Measurements from ENCODE around the gene ERFE.

The ERFE gene

GRCh38 chr2:238157506-238158017, 1.2 kb upstream of the ERFE start:
- DNase-seq, result no peak

DNA sequence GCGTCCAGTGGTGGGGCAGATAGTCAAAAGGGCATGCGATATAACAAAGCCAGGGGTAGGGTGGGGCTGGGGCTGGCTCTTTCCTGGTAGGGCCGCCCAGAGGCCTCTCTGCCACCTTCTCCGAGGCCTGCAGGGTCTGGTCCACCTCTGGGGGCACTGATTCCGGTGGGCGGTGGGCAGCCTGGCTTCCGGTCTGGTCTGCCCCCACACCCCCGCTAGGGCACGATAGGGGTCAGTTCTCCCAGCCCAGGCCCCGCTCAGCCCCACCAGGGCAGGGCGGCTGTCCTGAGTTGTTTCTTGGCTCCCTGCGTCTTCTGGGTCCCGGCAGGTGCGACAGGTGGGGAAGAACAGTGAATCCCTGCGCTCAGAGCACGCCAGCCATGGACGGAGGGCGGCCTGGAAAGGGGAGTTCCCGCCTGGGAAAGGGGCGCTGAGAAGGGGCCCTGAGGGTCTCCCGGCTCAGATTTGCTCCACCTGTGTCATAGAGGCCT, 707 bp upstream of the ERFE start:
- DNase-seq, result no peak

DNA sequence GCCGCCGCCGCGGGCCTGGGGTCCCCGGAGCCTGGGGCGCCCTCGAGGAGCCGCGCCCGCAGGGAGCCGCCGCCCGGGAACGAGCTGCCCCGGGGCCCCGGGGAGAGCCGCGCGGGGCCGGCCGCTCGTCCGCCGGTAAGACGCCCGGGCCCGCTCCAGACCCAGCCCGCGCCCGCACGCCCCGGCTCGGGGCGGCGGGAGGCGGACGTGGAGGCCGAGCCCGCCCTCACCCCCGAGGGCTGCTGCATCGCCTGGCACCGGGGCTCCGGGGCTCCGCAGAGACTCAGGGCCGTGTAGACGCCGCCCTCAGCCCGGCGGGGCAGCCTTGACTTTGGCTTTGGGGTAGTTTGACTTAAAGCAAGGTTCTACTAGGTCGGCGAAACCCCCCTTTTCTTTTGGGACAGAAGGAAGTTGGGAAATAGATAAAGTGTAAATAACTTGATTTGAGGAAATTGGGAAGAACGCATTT, 335 bp downstream of the ERFE start:
- DNase-seq, result no peak

- DNase-seq, result no peak
These were observed 963 bp downstream of the ERFE start for GRCh38 chr2:238159661-238160205.

DNA sequence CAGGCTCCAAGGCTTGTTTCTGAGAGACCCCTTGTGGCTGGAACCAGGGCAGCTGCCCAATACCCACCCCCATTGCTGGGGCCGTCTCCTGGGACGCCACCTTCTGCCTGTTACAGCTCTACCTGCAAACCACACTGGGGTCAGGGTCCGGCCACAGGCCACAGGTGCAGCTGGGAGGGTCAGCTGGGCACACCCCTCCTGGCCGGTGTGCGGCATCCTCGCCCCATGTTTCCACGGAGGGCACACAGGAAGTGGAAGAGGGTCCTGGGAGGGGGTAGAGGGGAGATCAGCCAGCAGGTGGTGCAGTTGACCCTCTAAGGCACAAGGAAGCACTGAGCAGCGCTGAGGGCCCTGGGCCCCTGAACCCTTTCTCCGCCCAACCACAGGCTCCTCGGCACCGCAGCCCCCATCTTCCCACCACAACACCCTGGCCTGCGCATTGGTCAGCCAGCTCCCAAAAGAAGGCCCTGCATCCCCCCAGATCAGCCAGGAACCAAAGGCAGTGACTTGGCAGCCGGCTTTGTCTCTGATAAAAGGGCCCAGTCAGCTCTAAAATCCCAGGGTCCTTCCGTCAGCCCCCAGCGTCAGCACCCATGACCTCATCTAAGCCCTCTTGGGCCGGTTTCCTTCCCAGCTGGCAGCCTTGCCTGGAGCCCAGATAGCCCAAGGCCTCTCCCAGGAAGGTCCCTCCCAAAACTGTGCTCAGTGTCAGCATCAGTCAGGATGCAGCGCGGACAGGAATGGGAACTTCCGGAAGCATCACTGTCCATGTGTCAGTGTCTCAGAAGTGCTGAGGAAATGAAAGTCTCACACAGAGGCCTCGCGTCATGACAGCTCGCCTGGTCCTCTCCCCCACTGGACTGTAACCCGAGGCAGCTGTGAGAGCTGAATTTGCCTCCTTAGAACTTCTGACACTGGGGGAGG, 1.7 kb downstream of the ERFE start:
- DNase-seq, result no peak

DNA sequence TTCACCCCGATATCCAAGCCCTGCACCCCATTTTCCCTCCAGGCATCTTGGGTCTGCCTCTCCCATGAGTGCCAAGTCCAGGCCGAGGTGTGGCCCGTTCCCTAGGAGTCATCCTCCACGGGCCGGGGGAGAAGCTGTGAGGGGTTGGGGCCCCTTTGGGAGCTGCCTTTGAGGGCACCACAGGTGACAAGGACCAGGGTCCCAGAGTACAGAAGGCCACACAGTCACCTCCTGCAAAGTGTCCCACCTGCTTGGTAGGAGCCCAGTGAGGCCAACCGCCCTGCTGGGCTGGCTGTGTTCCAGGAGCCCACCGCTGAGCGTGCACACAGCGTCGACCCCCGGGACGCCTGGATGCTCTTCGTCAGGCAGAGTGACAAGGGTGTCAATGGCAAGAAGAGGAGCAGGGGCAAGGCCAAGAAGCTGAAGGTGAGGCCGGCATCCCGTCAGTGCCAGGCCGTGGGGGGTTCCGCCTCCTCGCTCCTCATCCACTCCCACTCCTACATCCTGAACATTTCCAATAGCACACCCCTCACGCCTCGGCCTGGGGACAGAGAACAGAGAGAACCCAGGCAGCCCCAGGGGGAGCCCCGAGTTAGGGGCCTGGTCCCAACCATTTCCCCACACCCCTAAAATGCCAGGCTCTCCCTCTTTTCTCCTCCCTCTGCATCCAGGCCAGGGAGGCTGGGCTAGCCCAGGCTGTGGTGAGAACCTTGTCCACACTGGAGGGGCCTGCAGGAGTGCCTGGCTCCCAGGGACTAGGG, 2.7 kb downstream of the ERFE start:
- DNase-seq, result no peak

GRCh38 chr2:238162251-238162845, 3.6 kb downstream of the ERFE start:
- no peak for DNase-seq

GRCh38 chr2:238162846-238163441, 4.2 kb downstream of the ERFE start:
- DNase-seq, result no peak

GRCh38 chr2:238163481-238164198, 4.9 kb downstream of the ERFE start:
- DNase-seq, result no peak

GRCh38 chr2:238164906-238165287, 6.1 kb downstream of the ERFE start:
- DNase-seq, result no peak

GRCh38 chr2:238165288-238165921, 6.6 kb downstream of the ERFE start:
- DNase-seq, result no peak

GRCh38 chr2:238166391-238167343, 7.9 kb downstream of the ERFE start:
- no peak for DNase-seq

DNA sequence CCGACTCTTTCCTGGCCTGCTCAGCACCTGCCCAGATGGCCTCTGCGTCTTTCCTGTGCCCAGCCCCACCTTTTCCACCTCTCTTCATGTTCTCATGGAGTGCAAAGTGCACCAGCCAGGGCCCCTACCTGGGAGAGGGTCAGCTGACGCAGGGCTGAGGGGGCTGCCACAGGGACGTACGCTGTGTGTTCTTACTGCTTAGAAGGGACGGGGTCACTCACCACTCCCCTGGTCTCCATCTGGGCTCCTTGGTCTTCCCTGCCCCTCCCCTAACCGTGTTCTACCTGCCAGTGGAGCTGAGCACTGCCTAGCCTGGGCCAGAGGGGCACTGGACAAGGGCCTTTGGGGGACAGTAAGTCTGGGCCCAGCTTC, 8.6 kb downstream of the ERFE start:
- DNase-seq, result no peak

DNA sequence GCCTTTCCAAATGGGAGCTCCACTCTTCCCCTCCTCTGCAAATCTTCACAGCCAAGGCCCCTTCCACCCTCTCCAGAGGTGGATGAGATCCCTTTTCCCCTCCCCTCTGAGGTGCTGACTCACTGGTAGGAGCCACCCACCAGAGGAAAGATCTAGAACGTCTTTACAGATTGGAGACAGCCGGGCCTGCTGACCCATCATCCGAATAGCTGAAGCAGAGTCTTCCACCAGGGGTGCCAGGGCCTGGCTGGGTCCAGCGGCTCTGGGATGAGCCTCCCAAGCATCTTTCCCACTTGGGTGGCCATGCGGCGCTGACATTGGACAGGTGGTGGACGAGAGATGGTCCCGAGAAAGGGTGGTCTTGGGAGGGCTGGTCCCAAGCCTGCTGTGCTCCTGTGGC, 9.0 kb downstream of the ERFE start:
- DNase-seq, result no peak

- no peak for DNase-seq
These were observed 9.7 kb downstream of the ERFE start for GRCh38 chr2:238168196-238169047.

GRCh38 chr2:238169048-238169707, 10.4 kb downstream of the ERFE start:
- DNase-seq, result no peak

GRCh38 chr2:238169708-238170251, 11.0 kb downstream of the ERFE start:
- no peak for DNase-seq

GRCh38 chr2:238170386-238171071, 11.8 kb downstream of the ERFE start:
- DNase-seq, result no peak
